Neural crest cell (in vitro differentiated cells): ENCODE data around the gene DUSP22. TPM values are rescaled to one million over a fixed set of nuclear protein-coding genes. Genes with fewer than 3 reads are reported as not detected.

Experiments
- DNase-seq: peaks from one replicate; pipeline ENCODE4 v3.0.0; 2021; ENCODE audit warnings: low read depth, mixed read lengths, low spot score
- H3K27ac Mint-ChIP-seq: one replicate; pipeline ENCODE4 v1.8.0; 2021; ENCODE audit warnings: mild to moderate bottlenecking, mixed read lengths; ENCODE audit not compliant: unreplicated experiment
- H3K27me3 Mint-ChIP-seq: 2 replicates; pipeline ENCODE4 v1.8.0; 2021; ENCODE audit warnings: low read depth, mild to moderate bottlenecking, mixed read lengths
- H3K36me3 Mint-ChIP-seq: 2 replicates; pipeline ENCODE4 v1.8.0; 2021; ENCODE audit warnings: low read depth, mild to moderate bottlenecking, mixed read lengths
- H3K4me1 Mint-ChIP-seq: 2 replicates; pipeline ENCODE4 v1.8.0; 2021; ENCODE audit warnings: mixed read lengths
- H3K4me3 Mint-ChIP-seq: one replicate; pipeline ENCODE4 v1.8.0; 2021; ENCODE audit warnings: mild to moderate bottlenecking, mixed read lengths
- H3K9me3 Mint-ChIP-seq: 2 replicates; pipeline ENCODE4 v1.8.0; 2021; ENCODE audit warnings: mixed read lengths
- CTCF ChIP-seq: fragments of 200-600 bp; sonication (generic); conservative IDR thresholded peaks from 2 replicates; pipeline ENCODE4 v1.5.0; 2021; ENCODE audit warnings: antibody characterized with exemption, mild to moderate bottlenecking
- total RNA-seq: library from RNA; stranded (reverse); gene quantifications from 2 replicates; pipeline ENCODE4 v1.2.1, GENCODE V29; 2021

The DUSP22 gene
- total RNA-seq, 1 donor from 2014 or later = 35.1 TPM

GRCh38 chr6:290111-290922, 2.0 kb upstream of the DUSP22 start:
- Mint-ChIP-seq H3K9me3 (no peaks in the 10 kb centered on the region), H3K4me1 (peaks cover 16% of the 10 kb centered on the region), H3K27ac (no peak overlapping the region), H3K36me3 (no peaks in the 10 kb centered on the region), H3K27me3 (peaks cover 15% of the 10 kb centered on the region), H3K4me3 (peak overlapping the region; percentile 84)
- no peak for TF ChIP-seq CTCF
- DNase-seq = no peak

- Mint-ChIP-seq H3K36me3 (no peaks in the 10 kb centered on the region), H3K4me1 (peaks cover 17% of the 10 kb centered on the region), H3K27me3 (peaks cover 15% of the 10 kb centered on the region), H3K9me3 (no peaks in the 10 kb centered on the region), H3K27ac (no peak overlapping the region), H3K4me3 (peak overlapping the region; percentile 84)
- TF ChIP-seq CTCF = no peak
- no peak for DNase-seq
Observed at GRCh38 chr6:291204-291696, 1.0 kb upstream of the DUSP22 start.

- H3K27me3 Mint-ChIP-seq = peaks cover 12% of the 10 kb centered on the region
- DNase-seq = no peak
- H3K27ac Mint-ChIP-seq = peak overlapping the region; percentile 98
- peak; percentile 19 for TF ChIP-seq CTCF
- H3K9me3 Mint-ChIP-seq = no peaks in the 10 kb centered on the region
- H3K36me3 Mint-ChIP-seq = no peaks in the 10 kb centered on the region
- H3K4me1 Mint-ChIP-seq = peaks cover 24% of the 10 kb centered on the region
- peak overlapping the region; percentile 98 for H3K4me3 Mint-ChIP-seq
Observed at GRCh38 chr6:292506-293192, 362 bp downstream of the DUSP22 start.

- TF ChIP-seq CTCF = no peak
- H3K27me3 Mint-ChIP-seq = peaks cover 5% of the 10 kb centered on the region
- peak overlapping the region; percentile 98 for H3K4me3 Mint-ChIP-seq
- no peak for DNase-seq
- H3K27ac Mint-ChIP-seq = peak overlapping the region; percentile 98
- H3K36me3 Mint-ChIP-seq = no peaks in the 10 kb centered on the region
- peaks cover 24% of the 10 kb centered on the region for H3K4me1 Mint-ChIP-seq
- H3K9me3 Mint-ChIP-seq = no peaks in the 10 kb centered on the region
Observed at GRCh38 chr6:293193-294174, 1.2 kb downstream of the DUSP22 start.
